CD14-positive monocyte (primary cell): ENCODE data around the gene CCT7. TPM values are rescaled to one million over a fixed set of nuclear protein-coding genes. Genes with fewer than 3 reads are reported as not detected.
A peak's percentile ranks its signal among the peaks of the same experiment; 100 is the strongest.

Experiments
- DNase-seq, 3 donors: peaks; one replicate each; pipeline ENCODE4 v3.0.0-alpha.2; 2011 to 2022
- H2AFZ ChIP-seq: 2 replicates; pipeline ENCODE4 v1.6.0; 2012; ENCODE audit warnings: mild to moderate bottlenecking, low read depth, low read length, inconsistent platforms; ENCODE audit not compliant: insufficient read depth, poor library complexity, severe bottlenecking
- H3K27ac ChIP-seq, 2 donors: 1 replicate in 1 of 2; 2 replicates in 1 of 2; pipeline ENCODE4 v1.5.1; 2012 to 2013; ENCODE audit warnings: low read length in 2 of 2, control low read depth in 1 of 2, inconsistent platforms in 1 of 2, low read depth in 1 of 2, mild to moderate bottlenecking in 1 of 2
- H3K27me3 ChIP-seq, 2 donors: one replicate each; pipeline versions ENCODE4 v1.6.0 to v1.6.1; 2011 to 2013; ENCODE audit warnings: low read length in 2 of 2; ENCODE audit not compliant: control insufficient read depth in 2 of 2, insufficient read depth in 2 of 2
- H3K36me3 ChIP-seq, 2 donors: replicated peaks in 1 of 2; 1 replicate in 1 of 2; 2 replicates in 1 of 2; pipeline versions ENCODE4 v1.5.1 to v1.6.1; 2012 to 2013; ENCODE audit warnings: low read length in 2 of 2, control low read depth in 1 of 2, inconsistent platforms in 1 of 2, mild to moderate bottlenecking in 1 of 2; ENCODE audit not compliant: insufficient read depth in 2 of 2, control insufficient read depth in 1 of 2
- H3K4me1 ChIP-seq, 2 donors: 1 replicate in 1 of 2; 2 replicates in 1 of 2; pipeline versions ENCODE4 v1.5.1 to v1.6.1; 2012 to 2013; ENCODE audit warnings: low read length in 2 of 2, control low read depth in 1 of 2, inconsistent platforms in 1 of 2, mild to moderate bottlenecking in 1 of 2, moderate library complexity in 1 of 2; ENCODE audit not compliant: insufficient read depth in 2 of 2, control insufficient read depth in 1 of 2
- H3K4me2 ChIP-seq: replicated peaks from 2 replicates; pipeline ENCODE3; 2012; ENCODE audit warnings: low read length, moderate library complexity, mild to moderate bottlenecking; ENCODE audit not compliant: poor library complexity, severe bottlenecking; ENCODE audit errors: extremely low read depth
- H3K4me3 ChIP-seq, 3 experiments: fragments of 200-600 bp in 1 of 3; sonication (generic) in 1 of 3; replicated peaks in 1 of 3; 1 replicate in 2 of 3; 2 replicates in 1 of 3; pipeline ENCODE4 v1.5.1; 2011 to 2013; ENCODE audit warnings: low read length in 3 of 3, mild to moderate bottlenecking in 3 of 3, control low read depth in 2 of 3, low read depth in 2 of 3, inconsistent platforms in 1 of 3, moderate library complexity in 1 of 3
- H3K79me2 ChIP-seq: 2 replicates; pipeline ENCODE4 v1.6.0; 2012; ENCODE audit warnings: mild to moderate bottlenecking, control low read depth, inconsistent platforms, low read length, moderate library complexity; ENCODE audit not compliant: insufficient read depth
- H3K9ac ChIP-seq: 2 replicates; pipeline ENCODE4 v1.6.0; 2017; ENCODE audit warnings: low read length, mild to moderate bottlenecking; ENCODE audit not compliant: insufficient read depth, poor library complexity, severe bottlenecking
- H3K9me3 ChIP-seq, 2 donors: replicated peaks in 1 of 2; 1 replicate in 1 of 2; 2 replicates in 1 of 2; pipeline versions ENCODE4 v1.5.1 to v1.6.1; 2012 to 2013; ENCODE audit warnings: low read length in 2 of 2, control low read depth in 1 of 2; ENCODE audit not compliant: control insufficient read depth in 1 of 2, insufficient read depth in 1 of 2
- H4K20me1 ChIP-seq: 2 replicates; pipeline ENCODE4 v1.6.0; 2012; ENCODE audit warnings: mild to moderate bottlenecking, low read length, control low read depth, moderate library complexity; ENCODE audit not compliant: insufficient read depth
- H3K27ac Mint-ChIP-seq, 7 donors: one replicate each; pipeline ENCODE4 v1.8.0; 2020; ENCODE audit warnings: mild to moderate bottlenecking in 7 of 7, mixed read lengths in 7 of 7, moderate library complexity in 6 of 7, inconsistent platforms in 2 of 7
- H3K27me3 Mint-ChIP-seq, 3 donors: one replicate each; pipeline ENCODE4 v1.8.0; 2021 to 2022; ENCODE audit warnings: low read depth in 3 of 3, mild to moderate bottlenecking in 3 of 3, mixed read lengths in 3 of 3, moderate library complexity in 3 of 3, inconsistent platforms in 1 of 3
- H3K36me3 Mint-ChIP-seq, 2 donors: one replicate each; pipeline ENCODE4 v1.8.0; 2020; ENCODE audit warnings: mixed read lengths in 2 of 2, inconsistent platforms in 1 of 2, mild to moderate bottlenecking in 1 of 2
- H3K4me1 Mint-ChIP-seq: one replicate; pipeline ENCODE4 v1.8.0; 2020; ENCODE audit warnings: mild to moderate bottlenecking, mixed read lengths
- H3K4me3 Mint-ChIP-seq, 2 donors: one replicate each; pipeline ENCODE4 v1.8.0; 2020; ENCODE audit warnings: mild to moderate bottlenecking in 2 of 2, mixed read lengths in 2 of 2, moderate library complexity in 1 of 2
- H3K9me3 Mint-ChIP-seq, 7 donors: one replicate each; pipeline ENCODE4 v1.8.0; 2020 to 2022; ENCODE audit warnings: mixed read lengths in 7 of 7, mild to moderate bottlenecking in 6 of 7, moderate library complexity in 6 of 7, inconsistent platforms in 2 of 7
- WGBS: methylation state at CpG from one replicate; pipeline ENCODE4 v1.1.5; 2013; ENCODE audit warnings: missing lambda C conversion rate; ENCODE audit not compliant: insufficient coverage; 5-methylcytosine and 5-hydroxymethylcytosine counted together
- intact Hi-C, 2 donors: fragments of 100-400 bp; cut with micrococcal nuclease; formaldehyde crosslinking; loops; one replicate each; pipeline versions ENCODE4 v1.15.0 to v1.15.1; 2023
- polyA plus RNA-seq, 3 donors: library from polyadenylated mRNA; depleted of rRNA in 1 of 3; unstranded in 2 of 3; stranded (reverse) in 1 of 3; fragments of 300-500 nt in 2 of 3; fragments of >200 nt in 1 of 3; fragmentation: Illumina TruSeq in 2 of 3; gene quantifications; 1 replicate in 2 of 3; 2 replicates in 1 of 3; pipeline ENCODE4 v1.2.3, GENCODE V29; 2012 to 2021
- TF ChIP-seq, protein P1 (sequence below): fragments of 200-600 bp; IDR thresholded peaks from one replicate; pipeline ENCODE4 v1.8.0; 2022; ENCODE audit warnings: antibody characterized with exemption, mild to moderate bottlenecking

Gene CCT7
- polyA plus RNA-seq, 3 donors, result 56.8 to 151 (median 134) TPM

- Mint-ChIP-seq H3K9me3 (no peaks in the 10 kb centered on the region), H3K27ac (peak within 1 kb of the TSS; percentile 83 to 94 (median 94)), H3K27me3 (peaks cover 0 to 1% (median 0%) of the 10 kb centered on the region in 3 donors), H3K36me3 (peaks cover 16 to 27% of the 10 kb centered on the region in 2 donors), H3K4me3 (peak within 1 kb of the TSS; percentile 89 to 95), H3K4me1 (peaks cover 26% of the 10 kb centered on the region)
- 0% methylated on average over 60 of the region's 67 CpGs for WGBS
- peak; percentile 97 to 99 (median 98) for DNase-seq
- H2AFZ ChIP-seq, result peak within 1 kb of the TSS; percentile 91
- TF ChIP-seq, protein P1, sequence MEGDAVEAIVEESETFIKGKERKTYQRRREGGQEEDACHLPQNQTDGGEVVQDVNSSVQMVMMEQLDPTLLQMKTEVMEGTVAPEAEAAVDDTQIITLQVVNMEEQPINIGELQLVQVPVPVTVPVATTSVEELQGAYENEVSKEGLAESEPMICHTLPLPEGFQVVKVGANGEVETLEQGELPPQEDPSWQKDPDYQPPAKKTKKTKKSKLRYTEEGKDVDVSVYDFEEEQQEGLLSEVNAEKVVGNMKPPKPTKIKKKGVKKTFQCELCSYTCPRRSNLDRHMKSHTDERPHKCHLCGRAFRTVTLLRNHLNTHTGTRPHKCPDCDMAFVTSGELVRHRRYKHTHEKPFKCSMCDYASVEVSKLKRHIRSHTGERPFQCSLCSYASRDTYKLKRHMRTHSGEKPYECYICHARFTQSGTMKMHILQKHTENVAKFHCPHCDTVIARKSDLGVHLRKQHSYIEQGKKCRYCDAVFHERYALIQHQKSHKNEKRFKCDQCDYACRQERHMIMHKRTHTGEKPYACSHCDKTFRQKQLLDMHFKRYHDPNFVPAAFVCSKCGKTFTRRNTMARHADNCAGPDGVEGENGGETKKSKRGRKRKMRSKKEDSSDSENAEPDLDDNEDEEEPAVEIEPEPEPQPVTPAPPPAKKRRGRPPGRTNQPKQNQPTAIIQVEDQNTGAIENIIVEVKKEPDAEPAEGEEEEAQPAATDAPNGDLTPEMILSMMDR, result no peak
- peak within 1 kb of the TSS; percentile 88 for H3K9ac ChIP-seq
- peak within 1 kb of the TSS; percentile 66 to 84 (median 76) for H3K4me3 ChIP-seq
- peak within 1 kb of the TSS; percentile 84 for H3K4me2 ChIP-seq
- H3K27me3 ChIP-seq, result no peaks in the 10 kb centered on the region
- H3K9me3 ChIP-seq, result no peaks in the 10 kb centered on the region
- peaks cover 37% of the 10 kb centered on the region for H4K20me1 ChIP-seq
- peak within 1 kb of the TSS; percentile 73 to 87 for H3K27ac ChIP-seq
- intact Hi-C loops, result loop anchor here (1.0 to 10.0 kb wide), 4 partner anchors 151 to 504 kb away; partner anchors contain the start of genes SFXN5 (in 2 of the 2), ALMS1 (in 1 of the 2) and TPRKB (in 1 of the 2)
- peaks cover 4 to 31% of the 10 kb centered on the region in 2 donors for H3K36me3 ChIP-seq
- peaks cover 24 to 35% of the 10 kb centered on the region in 2 donors for H3K4me1 ChIP-seq
- peaks cover 42% of the 10 kb centered on the region for H3K79me2 ChIP-seq
Observed at GRCh38 chr2:73233154-73233931, 765 bp upstream of the CCT7 start, which contains the start of gene PRADC1. TSS of gene PRADC1 (minus strand) at chr2:73233239. CDS start at chr2:73233160, 79 bp downstream.

DNA sequence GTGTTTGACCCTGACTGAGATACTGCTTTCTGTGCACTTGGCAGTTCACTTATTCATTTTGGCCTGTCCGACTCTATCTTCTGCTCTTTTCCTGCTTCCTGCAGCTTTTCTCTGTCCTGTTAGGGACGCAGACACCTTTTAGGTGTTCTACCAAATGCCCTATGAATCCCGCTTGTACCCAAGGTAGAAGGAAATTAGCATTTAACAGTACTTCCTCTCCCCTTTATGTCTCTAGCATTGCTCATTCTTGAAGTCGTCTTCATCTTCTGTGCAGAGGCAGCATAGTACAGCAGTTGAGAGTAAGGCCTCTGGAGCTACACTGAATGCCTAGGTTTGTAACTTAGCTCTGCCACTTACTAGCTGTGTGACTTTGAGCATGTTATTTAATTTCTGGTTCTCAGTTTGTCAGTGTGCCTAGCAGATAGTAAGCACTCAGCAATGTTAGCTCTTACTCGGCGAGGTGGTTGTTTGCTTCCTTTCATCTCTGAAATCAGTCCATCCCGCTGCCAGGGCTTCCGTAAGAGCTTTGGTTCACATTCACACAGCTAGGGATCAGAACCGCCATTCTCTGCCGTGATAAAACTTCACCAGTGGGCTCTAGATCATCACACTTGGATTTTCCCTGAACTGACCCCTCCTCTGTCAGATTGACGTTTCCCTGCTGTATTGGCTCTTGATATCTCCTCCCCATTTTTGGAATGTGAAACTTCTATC is 1.4 kb downstream of the CCT7 start:
- Histone ChIP-seq H3K4me1 (peaks cover 24 to 35% of the 10 kb centered on the region in 2 donors), H3K9ac (peak overlapping the region; percentile 88), H3K4me2 (peak overlapping the region; percentile 84), H3K27ac (peak overlapping the region in 1 of 2 donors; percentile 87), H3K4me3 (peak overlapping the region in 1 of 3 experiments; percentile 84), H4K20me1 (peaks cover 57% of the 10 kb centered on the region), H3K36me3 (peaks cover 16 to 34% of the 10 kb centered on the region in 2 donors), H3K27me3 (no peaks in the 10 kb centered on the region), H3K79me2 (peaks cover 61% of the 10 kb centered on the region), H2AFZ (peak overlapping the region; percentile 91), H3K9me3 (no peaks in the 10 kb centered on the region)
- intact Hi-C loops, result loop anchor here in 1 of 2 donors (10.0 kb wide), 1 partner anchor 149 kb away; the partner anchor contains the start of gene ALMS1
- 75% methylated on average over 9 of the region's 11 CpGs for WGBS
- no peaks in the 10 kb centered on the region for H3K9me3 Mint-ChIP-seq
- peak overlapping the region; percentile 89 to 95 for H3K4me3 Mint-ChIP-seq
- H3K4me1 Mint-ChIP-seq, result peaks cover 26% of the 10 kb centered on the region
- peaks cover 13 to 16% of the 10 kb centered on the region in 2 donors for H3K36me3 Mint-ChIP-seq
- peaks cover 0 to 1% (median 0%) of the 10 kb centered on the region in 3 donors for H3K27me3 Mint-ChIP-seq
- no peak for DNase-seq
- peak overlapping the region in 4 of 7 donors; percentile 7 to 93 (median 51) for H3K27ac Mint-ChIP-seq
- TF ChIP-seq, protein P1, result no peak
